ENCODE data around the gene CD79A.

Gene CD79A

DNA sequence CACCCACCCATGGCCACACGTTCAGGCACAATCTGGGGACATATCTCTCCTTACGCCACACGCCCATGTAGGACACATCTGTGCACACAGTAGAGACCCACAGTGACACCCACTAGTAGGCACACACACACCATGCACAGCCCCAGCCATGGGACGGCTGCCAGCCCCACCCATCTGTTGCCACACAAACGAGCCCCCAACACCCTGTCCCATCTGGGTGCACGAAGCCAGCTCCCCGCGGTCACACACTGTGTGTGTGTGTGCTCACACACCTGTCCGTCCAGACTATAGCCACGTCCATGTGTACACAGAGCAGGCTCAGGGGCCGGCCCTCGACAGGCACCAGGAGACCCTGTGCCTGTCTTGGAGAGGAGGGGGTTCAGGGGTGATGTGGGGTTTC, 40.6 kb downstream of the CD79A start:
- no peak for DNase-seq (ENCODE audit: low read depth in 1 of 2, low spot score in 1 of 2)

DNA sequence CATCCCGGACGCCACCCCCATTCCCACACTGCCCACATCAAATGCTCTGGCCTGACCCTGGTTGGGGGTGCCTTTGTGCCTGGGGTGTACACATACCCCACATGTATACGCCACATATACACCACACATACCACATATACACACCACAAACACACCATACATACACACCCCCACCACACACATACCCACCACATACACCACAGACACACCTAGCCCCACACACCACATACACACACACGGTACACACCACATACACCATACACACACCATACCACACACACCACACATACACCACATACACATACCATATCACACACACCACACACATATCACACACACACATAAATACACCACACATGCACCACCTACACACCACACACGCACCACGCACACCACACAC, 41.0 kb downstream of the CD79A start:
- DNase-seq (ENCODE audit: low read depth in 1 of 2, low spot score in 1 of 2), result no peak

GRCh38 chr19:41918653-41919244, 41.7 kb downstream of the CD79A start:
- no peak for DNase-seq (ENCODE audit: low read depth in 1 of 2, low spot score in 1 of 2)

- no peak for DNase-seq (ENCODE audit: low read depth in 1 of 2, low spot score in 1 of 2)
Observed at GRCh38 chr19:41919948-41920712, 43.1 kb downstream of the CD79A start.

DNA sequence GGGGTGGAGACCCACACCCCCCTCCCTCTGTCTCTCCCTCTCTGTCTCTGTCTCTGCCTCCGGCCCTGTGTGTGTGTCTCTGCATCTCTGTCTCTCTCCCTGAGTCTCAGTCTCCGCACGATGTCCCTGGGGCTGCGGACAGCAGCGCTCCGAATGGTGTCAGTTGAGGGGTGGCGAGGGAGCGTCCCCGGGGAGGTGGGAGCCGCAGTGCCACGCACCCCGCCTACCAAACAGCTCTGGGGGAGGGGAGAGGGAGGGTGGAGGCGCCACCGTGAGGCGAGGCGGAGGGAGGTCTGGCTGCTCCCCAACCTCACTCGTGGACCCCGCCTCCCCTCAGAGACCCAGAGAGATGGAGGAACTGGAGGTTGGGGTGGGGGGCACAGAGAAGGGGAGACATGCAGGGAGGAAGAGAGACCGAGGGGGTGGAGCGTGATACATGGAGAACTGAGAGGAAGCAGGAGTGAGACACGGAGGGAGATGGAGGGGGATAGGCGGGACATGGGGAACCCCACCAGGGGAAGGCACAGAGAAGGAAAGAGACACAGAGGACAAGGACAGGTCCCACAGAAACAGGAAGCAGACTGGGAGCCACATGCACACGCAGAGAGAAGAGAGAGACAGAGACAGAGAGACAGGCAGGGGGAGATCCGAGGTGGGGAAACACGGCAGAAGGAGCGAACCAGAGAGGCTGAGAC, 44.0 kb downstream of the CD79A start:
- no peak for DNase-seq (ENCODE audit: low read depth in 1 of 2, low spot score in 1 of 2)

DNA sequence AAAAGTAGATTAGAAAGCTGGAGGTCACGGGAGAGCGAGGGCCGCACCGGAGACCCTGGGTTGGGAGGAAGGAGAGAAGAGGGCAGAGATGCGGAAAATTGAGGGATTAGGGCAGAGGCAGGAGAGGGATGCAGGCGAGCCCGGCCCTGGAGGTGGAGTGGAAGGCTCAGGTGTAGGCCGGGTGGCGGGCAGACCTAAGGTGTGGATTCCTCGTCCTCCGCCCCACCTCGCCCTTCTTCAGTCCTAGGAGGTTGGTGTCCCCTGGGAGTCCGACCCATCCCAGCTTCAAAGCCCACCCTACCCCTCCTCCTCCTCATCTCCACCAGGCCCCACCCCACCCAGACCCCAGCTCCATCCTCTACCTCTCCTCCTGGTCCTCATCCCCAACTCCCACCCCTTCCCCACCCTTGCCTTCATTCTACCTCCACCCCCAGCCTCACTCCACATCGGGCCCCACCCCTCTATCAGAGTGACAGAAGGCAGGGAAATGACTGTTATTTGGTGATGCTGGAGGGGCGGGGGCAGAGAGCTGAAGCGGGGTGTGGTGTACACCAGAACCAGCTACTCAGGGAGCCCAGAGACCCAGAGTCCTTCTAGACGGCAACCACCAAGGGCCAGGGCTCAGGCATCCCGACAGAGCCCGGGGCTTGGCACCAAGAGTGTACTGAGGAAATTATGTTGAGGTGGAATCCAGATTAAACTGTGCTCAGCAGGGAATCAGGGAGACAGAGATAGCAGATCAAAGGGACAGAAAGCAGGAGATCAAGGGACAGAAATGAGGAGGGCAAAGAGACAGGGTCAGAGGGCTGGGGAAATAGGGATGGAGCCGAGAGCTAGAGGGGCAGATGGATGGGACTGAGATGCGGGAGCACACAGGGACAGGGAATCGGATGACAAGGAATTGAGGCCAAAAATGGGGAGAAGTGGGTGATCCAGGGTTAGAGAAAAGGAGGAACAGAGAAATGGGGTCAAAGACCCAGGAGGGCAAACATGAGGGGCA, 44.8 kb downstream of the CD79A start:
- DNase-seq (ENCODE audit: low read depth in 1 of 2, low spot score in 1 of 2), result no peak

DNA sequence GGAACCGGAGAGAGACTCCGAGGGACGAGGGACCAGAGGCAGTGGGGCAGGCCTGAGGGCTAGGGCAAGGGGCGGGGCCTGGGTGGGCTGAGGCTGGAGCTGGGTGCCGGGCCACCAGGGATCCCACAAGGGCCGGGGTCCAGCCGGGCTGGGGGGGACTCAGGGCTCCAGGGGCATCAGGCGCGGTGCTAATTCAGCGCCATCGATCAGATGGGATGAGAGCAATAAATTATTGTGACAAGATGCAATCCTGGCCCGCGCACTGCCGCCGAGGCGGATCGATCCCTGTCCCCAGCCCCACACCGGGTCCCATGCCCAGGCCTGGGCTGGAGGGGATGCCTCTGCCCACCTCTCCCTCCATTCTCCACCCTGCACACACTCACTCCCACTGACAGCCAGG, 45.5 kb downstream of the CD79A start:
- DNase-seq (ENCODE audit: low read depth in 1 of 2, low spot score in 1 of 2), result no peak

- DNase-seq (ENCODE audit: low read depth in 1 of 2, low spot score in 1 of 2), result no peak
Observed at GRCh38 chr19:41923045-41923788, 46.1 kb downstream of the CD79A start.

DNA sequence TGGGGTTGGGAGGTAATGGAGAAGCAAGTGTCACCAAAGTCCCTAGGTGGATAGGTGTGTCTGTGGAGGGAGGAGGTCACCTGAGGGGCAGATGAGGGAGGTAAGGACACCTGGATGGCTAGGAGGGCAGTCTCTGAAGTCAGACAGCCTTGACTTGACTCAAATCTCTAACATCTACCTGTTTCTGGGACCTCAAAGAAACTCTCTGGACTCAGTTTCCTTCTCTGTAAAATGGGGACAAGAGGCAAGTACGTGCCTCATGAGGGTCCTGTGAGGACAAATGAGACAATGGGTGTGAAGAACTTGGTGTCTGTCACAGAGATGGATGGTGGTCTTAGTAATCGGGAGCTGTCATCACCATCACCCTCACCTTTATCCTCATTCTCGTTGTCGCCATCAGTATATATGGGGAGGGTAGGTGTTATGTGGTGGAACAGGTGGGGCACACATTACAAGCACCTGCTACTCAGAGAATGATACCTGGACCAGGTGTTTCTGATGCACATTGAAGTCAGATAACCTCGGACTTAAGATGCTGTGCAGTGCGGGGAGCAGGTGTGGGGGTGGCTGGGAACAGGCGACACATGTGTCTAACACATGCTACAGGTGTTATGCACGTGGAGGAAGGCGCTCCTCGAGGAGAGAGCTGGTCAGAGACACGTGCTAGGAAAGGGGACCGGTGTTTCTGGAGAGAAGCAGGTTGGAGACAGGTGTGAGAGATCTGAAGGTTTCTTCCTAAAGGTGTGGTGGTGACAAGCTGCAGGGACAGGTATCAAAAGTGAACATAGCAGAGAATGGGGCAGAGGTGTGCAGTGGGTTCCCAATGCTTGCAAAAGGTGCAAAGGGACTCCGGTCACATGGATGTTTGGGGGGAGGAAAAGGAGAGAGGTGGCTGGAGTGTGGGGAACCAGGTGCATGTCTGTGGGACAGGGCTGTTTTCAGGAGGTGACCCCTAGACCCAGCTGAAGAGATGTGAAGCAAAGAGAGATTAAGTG, 47.4 kb downstream of the CD79A start:
- DNase-seq (ENCODE audit: low read depth in 1 of 2, low spot score in 1 of 2), result no peak

GRCh38 chr19:41925208-41926003, 48.3 kb downstream of the CD79A start:
- DNase-seq (ENCODE audit: low read depth in 1 of 2, low spot score in 1 of 2), result no peak

DNA sequence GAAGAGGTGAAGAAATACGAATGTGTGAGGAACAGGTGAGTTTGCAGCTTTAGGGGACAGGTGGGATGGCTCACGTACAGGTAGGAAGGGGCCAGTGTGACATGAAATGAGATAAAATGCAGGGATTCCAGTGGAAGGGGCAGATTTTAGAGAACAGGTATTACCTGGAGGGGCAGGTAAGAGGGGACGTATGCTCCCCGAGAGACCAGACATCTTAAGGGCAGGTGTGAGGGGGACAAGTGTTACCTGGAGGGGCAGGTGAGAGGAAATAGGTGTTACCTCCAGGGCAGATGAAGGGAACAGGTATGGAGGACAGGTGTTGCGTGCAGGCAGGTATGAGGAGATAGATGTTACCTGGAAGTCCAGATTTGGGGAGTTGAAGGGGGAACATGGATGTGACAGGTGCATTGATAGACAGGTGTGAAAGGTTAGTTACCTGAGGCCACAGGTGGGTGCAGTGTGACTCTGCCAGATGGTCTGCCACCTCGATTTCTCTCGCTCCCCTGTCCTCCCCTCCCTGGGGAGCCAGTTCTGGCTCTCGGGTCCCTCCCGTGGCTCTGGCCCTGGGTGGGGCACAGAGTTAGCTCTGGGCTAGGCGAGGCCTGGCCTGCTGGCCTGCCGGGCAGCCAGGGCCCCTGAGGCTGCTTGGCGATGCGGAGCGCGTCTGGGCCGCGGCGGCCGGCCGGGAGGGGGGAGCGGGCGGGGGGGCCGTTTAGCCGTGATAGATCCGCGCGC, 49.1 kb downstream of the CD79A start:
- DNase-seq (ENCODE audit: low read depth in 1 of 2, low spot score in 1 of 2), result no peak

GRCh38 chr19:41926763-41927496, 49.9 kb downstream of the CD79A start:
- DNase-seq (ENCODE audit: low read depth in 1 of 2, low spot score in 1 of 2), result no peak

GRCh38 chr19:41927497-41928192, 50.6 kb downstream of the CD79A start:
- DNase-seq (ENCODE audit: low read depth in 1 of 2, low spot score in 1 of 2), result no peak

- DNase-seq (ENCODE audit: low read depth in 1 of 2, low spot score in 1 of 2), result no peak
Observed at GRCh38 chr19:41928221-41928683, 51.2 kb downstream of the CD79A start, which contains the start of gene ERFL. Gene ERFL, minus strand, starts transcription at chr19:41928449. Its CDS starts 15,530 bp downstream, at chr19:41912919.

- DNase-seq (ENCODE audit: low read depth in 1 of 2, low spot score in 1 of 2), result no peak
Observed at GRCh38 chr19:41928754-41929535, 51.9 kb downstream of the CD79A start.

All from stimulated activated CD4-positive, alpha-beta T cell treated with anti-CD3 and anti-CD28 coated beads, Interleukin-15, amount 100 ng/mL, for 1 hour (primary cell).